Ishikawa (cell line): ENCODE data around the gene PACS1.

Experiments used
- CEBPB ChIP-seq: IDR thresholded peaks from 2 replicates; pipeline ENCODE4 v1.6.1; 2012
- CREB1 ChIP-seq: IDR thresholded peaks from 2 replicates; pipeline ENCODE4 v1.6.1; 2012; ENCODE audit warnings: low read depth
- EGR1 ChIP-seq: IDR thresholded peaks from 2 replicates; pipeline ENCODE4 v1.6.1; 2012
- EP300 ChIP-seq: IDR thresholded peaks from 2 replicates; pipeline ENCODE4 v1.6.1; 2012; ENCODE audit warnings: borderline replicate concordance
- FOXM1 ChIP-seq: IDR thresholded peaks from 2 replicates; pipeline ENCODE4 v1.6.1; 2012; ENCODE audit warnings: low read depth, borderline replicate concordance
- MAX ChIP-seq: IDR thresholded peaks from 2 replicates; pipeline ENCODE4 v1.6.1; 2012
- NFIC ChIP-seq: IDR thresholded peaks from 2 replicates; pipeline ENCODE4 v1.6.1; 2012
- RAD21 ChIP-seq: IDR thresholded peaks from 2 replicates; pipeline ENCODE4 v1.6.1; 2012; ENCODE audit warnings: low read depth
- TAF1 ChIP-seq: IDR thresholded peaks from 2 replicates; pipeline ENCODE4 v1.6.1; 2012; ENCODE audit warnings: low read depth, mild to moderate bottlenecking
- TCF12 ChIP-seq: IDR thresholded peaks from 2 replicates; pipeline ENCODE4 v1.6.1; 2012; ENCODE audit warnings: low read depth
- TEAD4 ChIP-seq: IDR thresholded peaks from 2 replicates; pipeline ENCODE4 v1.6.1; 2012
- USF1 ChIP-seq: IDR thresholded peaks from 2 replicates; pipeline ENCODE4 v1.6.1; 2012
- YY1 ChIP-seq: IDR thresholded peaks from 2 replicates; pipeline ENCODE4 v1.6.1; 2012; ENCODE audit warnings: low read depth
- ZBTB7A ChIP-seq: IDR thresholded peaks from 2 replicates; pipeline ENCODE4 v1.6.1; 2012; ENCODE audit warnings: low read depth
- TF ChIP-seq, protein P1 (sequence below): IDR thresholded peaks from 2 replicates; pipeline ENCODE4 v1.6.1; 2012; ENCODE audit warnings: low read depth, mild to moderate bottlenecking

The PACS1 gene

DNA sequence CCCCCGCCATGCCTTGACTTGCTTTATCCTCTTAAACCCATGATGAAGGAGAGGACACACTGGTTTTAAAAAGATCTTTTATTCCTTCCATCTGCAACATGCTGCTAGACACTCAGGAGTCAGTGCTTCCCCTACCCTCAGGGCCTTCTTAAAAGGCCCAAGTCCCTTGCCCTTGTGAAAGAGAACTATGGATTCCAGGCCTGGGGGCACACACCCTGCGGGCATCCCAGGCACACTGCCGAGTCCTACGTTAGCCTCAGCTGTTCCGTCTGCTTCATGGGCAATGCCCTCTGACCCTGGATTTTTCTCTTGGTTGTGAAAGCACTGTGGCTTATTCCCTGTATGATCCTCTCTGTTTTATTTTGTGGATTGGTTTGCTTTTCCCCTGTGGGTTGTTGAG lies 163.2 kb downstream of the PACS1 start:
- TF ChIP-seq USF1 (no peak), TCF12 (no peak), TAF1 (no peak), EP300 (no peak), ZBTB7A (no peak), YY1 (no peak), MAX (no peak), TEAD4 (no peak), CEBPB (no peak), FOXM1 (no peak), EGR1 (no peak), RAD21 (no peak), CREB1 (no peak), NFIC (no peak)
- TF ChIP-seq, protein P1, sequence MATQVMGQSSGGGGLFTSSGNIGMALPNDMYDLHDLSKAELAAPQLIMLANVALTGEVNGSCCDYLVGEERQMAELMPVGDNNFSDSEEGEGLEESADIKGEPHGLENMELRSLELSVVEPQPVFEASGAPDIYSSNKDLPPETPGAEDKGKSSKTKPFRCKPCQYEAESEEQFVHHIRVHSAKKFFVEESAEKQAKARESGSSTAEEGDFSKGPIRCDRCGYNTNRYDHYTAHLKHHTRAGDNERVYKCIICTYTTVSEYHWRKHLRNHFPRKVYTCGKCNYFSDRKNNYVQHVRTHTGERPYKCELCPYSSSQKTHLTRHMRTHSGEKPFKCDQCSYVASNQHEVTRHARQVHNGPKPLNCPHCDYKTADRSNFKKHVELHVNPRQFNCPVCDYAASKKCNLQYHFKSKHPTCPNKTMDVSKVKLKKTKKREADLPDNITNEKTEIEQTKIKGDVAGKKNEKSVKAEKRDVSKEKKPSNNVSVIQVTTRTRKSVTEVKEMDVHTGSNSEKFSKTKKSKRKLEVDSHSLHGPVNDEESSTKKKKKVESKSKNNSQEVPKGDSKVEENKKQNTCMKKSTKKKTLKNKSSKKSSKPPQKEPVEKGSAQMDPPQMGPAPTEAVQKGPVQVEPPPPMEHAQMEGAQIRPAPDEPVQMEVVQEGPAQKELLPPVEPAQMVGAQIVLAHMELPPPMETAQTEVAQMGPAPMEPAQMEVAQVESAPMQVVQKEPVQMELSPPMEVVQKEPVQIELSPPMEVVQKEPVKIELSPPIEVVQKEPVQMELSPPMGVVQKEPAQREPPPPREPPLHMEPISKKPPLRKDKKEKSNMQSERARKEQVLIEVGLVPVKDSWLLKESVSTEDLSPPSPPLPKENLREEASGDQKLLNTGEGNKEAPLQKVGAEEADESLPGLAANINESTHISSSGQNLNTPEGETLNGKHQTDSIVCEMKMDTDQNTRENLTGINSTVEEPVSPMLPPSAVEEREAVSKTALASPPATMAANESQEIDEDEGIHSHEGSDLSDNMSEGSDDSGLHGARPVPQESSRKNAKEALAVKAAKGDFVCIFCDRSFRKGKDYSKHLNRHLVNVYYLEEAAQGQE, result no peak

DNA sequence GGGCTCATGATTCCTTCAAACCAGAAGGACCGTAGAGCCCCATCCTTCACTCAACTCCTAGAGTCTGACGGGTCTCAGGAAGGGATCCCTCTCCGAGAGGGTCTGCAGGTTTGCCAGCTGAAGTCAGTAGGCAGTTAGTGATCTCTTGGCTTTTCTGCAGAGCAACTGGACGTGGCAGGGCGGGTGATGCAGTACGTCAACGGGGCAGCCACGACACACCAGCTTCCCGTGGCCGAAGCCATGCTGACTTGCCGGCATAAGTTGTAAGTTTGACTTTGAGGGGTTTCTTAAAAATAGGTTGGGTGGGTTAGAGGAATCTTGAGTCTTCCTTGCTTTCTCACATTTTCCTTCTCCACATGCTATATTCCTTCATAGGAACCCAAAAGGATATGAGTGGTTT lies 165.1 kb downstream of the PACS1 start:
- TF ChIP-seq EGR1 (no peak), NFIC (no peak), ZBTB7A (no peak), YY1 (no peak), FOXM1 (no peak), CEBPB (no peak), TEAD4 (no peak), CREB1 (no peak), RAD21 (no peak), TAF1 (no peak), USF1 (no peak), MAX (no peak), TCF12 (no peak), EP300 (no peak)
- TF ChIP-seq, protein P1, result no peak

DNA sequence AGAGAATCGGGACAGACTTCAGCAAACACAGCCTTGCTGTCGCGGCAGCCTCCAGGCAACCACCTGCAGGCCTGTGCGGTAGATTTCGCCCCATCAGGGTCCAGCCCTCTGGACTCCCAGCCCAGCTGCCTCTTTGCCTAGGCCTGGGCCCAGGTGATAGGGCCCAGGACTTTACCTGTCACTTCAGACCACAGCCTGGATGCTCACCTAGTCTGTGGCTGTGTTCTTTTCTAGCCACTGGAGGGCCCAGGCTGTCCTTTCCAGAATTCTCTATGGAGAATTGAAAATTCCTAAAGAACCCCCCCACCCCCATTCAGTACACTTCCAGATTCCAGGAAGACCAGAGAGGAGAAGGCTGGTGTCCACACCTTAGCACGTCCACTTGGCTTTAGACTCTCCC lies 167.8 kb downstream of the PACS1 start:
- TF ChIP-seq USF1, result no peak
- TF ChIP-seq NFIC, result no peak
- TF ChIP-seq EGR1, result no peak
- no peak for TF ChIP-seq YY1
- no peak for TF ChIP-seq MAX
- TF ChIP-seq, protein P1, result no peak
- TF ChIP-seq CREB1, result no peak
- no peak for TF ChIP-seq TAF1
- TF ChIP-seq TEAD4, result no peak
- TF ChIP-seq ZBTB7A, result no peak
- TF ChIP-seq FOXM1, result no peak
- TF ChIP-seq RAD21, result no peak
- no peak for TF ChIP-seq TCF12
- TF ChIP-seq CEBPB, result no peak
- TF ChIP-seq EP300, result no peak

DNA sequence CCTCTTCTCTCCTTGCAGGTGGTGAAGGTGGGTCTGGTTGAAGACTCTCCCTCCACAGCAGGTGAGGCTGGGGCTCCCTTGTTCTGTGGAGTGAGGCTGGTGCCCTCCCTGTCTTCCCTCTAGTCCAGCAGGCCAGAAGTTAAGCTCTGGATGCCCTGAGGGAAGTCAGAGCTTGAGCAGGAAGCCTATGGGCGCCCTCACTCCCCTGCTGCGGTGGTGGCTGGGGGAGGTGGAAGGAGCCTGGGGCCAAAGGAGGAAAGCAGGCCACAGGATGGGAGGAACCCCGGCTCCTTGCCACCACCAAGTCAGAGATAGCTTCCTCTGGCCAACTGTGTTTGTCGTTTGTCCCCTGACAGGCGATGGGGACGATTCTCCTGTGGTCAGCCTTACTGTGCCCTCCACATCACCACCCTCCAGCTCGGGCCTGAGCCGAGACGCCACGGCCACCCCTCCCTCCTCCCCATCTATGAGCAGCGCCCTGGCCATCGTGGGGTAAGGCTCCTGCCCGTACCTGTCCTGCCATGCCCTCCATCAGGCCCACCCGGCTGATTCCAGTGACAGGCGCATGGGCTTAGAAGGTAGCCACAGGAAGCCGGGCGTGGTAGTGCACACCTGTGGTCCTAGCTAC lies 168.8 kb downstream of the PACS1 start:
- no peak for TF ChIP-seq ZBTB7A
- no peak for TF ChIP-seq TAF1
- TF ChIP-seq EP300, result no peak
- no peak for TF ChIP-seq MAX
- TF ChIP-seq CEBPB, result no peak
- TF ChIP-seq TCF12, result no peak
- no peak for TF ChIP-seq TEAD4
- no peak for TF ChIP-seq YY1
- no peak for TF ChIP-seq FOXM1
- TF ChIP-seq, protein P1, result no peak
- TF ChIP-seq EGR1, result no peak
